GM12873 (cell line): ENCODE results near the gene THAP2.

ENCODE experiments used
- TF ChIP-seq, protein P1 (sequence below): IDR thresholded peaks from 2 replicates; pipeline ENCODE4 v1.5.1; 2012; ENCODE audit warnings: low read depth, mild to moderate bottlenecking, moderate library complexity, low read length, control low read depth; ENCODE audit not compliant: insufficient read depth; ENCODE audit errors: missing control alignments

The THAP2 gene

DNA sequence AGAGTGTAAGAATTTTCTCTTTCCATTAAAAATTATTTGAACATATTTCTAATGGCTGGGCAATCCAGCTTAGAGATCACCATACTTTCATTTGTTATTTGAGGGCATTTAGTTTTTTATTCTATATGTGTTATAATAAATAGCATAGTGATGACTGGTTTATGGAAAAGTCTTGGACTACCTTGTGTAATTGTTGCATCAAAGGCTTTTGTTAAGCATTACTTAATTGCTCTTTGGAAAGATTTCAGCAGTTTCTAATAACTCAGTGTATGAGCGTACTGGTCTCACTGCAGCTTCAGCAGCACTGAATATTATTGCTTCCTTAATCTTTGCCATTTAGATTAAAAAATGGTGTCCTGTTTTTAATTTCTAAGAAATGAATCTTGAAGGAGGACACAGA lies 44.6 kb downstream of the THAP2 start:
- TF ChIP-seq, protein P1, sequence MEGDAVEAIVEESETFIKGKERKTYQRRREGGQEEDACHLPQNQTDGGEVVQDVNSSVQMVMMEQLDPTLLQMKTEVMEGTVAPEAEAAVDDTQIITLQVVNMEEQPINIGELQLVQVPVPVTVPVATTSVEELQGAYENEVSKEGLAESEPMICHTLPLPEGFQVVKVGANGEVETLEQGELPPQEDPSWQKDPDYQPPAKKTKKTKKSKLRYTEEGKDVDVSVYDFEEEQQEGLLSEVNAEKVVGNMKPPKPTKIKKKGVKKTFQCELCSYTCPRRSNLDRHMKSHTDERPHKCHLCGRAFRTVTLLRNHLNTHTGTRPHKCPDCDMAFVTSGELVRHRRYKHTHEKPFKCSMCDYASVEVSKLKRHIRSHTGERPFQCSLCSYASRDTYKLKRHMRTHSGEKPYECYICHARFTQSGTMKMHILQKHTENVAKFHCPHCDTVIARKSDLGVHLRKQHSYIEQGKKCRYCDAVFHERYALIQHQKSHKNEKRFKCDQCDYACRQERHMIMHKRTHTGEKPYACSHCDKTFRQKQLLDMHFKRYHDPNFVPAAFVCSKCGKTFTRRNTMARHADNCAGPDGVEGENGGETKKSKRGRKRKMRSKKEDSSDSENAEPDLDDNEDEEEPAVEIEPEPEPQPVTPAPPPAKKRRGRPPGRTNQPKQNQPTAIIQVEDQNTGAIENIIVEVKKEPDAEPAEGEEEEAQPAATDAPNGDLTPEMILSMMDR: no peak

DNA sequence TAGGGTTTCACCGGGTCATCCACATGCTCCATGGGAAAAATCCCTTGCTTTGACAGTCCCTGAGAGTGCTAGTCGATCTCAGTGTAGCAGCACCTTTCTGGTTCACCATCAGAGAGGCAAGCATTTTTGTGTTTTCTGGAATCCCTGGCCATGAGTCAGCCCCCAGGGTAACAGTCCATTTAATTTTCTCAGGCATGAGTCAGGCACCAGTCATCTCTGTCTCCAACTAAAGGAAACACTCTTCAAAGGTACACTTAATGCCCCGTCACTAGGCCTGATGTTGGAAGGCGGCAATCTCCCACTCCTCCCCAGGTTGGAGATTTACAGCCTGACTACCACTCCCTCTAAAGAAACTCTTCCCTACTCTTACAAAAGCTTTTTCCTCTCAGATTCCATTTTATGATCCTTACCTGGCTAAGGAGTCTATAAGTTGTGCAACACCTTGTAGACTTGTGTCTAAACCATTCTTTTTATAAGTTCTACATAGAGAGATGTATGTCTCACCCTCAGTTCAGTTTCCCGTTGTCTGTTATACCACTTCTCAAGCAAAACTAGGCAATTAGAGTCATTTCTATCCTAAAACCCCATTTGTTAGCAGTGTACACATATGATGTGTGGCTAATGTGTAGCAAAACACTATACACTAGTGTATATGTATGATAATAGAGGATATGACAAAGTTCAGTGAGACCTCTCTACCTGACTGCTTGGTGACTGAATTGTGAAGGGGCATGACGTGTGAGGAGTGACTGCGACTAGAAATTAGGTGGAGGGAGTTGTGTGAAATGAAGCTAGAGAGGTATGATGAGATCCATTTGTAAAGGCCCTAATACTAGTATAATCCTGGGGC lies 46.4 kb downstream of the THAP2 start:
- TF ChIP-seq, protein P1: no peak

DNA sequence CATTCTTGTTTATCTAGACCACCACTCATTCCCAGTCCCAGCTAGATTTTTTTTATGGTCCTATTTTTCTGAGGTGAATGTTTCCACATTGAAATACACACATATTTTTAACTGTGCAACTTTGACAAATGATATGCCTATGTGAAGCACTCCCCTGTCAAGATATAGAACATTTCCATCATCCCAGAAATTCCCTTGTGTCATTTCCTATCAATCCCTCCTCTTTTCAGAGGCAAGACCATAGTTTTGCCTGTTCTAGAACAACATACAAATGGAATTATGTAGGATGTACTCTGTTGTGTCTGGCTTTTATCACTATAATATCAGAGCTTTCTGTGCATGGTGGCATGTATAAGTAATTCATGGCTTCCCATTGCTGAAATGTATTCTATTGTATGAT lies 54.5 kb downstream of the THAP2 start:
- TF ChIP-seq, protein P1: no peak

DNA sequence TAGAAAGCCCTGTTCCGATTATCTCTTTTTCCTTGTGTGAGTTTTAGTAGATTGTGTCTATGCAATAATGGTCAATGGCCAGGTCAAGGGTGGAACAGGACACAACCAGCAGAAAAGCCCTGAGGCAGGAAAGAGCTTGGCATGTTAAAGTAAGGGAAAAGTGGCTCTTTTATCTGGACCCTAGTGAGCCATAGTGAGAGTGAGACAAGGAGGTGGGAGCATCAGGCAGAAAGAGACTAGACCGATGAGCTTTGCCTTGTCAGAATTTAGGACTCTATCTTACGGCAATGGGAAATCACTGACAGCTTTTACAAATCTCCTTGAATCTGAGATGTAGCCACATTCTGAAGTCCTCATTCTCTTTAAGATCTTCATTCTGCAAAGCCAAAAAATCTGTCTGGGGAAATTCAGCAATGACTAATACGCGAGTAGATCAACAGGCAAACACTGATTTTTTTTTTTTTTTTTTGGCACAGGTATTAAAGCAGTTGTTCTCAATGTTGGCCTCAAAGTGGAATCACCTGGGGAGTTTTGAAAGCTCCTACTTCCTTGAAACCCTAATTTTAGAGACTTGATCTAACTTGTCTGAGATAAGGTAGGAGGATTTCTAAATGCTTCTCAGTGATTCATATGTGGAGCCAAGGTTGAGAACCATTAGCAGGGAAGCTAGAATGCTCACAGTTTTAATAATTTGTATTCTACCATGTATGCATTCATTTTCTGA lies 55.7 kb downstream of the THAP2 start:
- TF ChIP-seq, protein P1: no peak

DNA sequence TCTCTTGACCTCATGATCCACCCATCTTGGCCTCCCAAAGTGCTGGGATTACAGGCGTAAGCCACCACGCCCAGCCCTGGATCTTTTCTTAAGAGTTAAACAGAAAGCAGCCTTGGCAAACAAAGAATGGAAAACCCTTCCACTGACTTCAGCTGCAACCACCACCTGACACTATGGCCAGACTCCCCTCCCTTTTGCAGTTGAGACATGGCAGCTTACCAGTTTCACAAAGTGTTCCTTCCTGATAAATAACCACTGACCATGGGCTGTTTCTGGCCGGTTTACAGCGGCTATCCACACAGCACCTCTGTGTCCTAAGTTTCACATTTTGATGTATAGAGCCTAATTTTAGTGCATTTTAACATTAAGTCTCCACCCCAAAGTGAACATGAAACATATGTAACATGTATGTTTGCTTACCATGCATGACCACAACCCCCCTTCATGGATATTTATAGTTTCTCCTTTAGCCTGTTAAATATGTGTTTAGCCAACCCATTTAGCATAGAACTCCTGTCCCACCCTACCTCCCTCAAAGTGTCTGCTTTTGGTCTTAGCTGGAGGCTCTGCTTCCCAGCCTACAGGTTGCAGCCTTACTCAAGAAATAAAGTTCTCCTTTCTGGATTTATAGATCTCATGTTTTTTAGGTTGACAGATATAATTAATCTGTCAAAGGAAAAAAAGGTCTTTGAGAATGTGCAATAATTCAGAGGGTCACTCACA lies 57.8 kb downstream of the THAP2 start:
- TF ChIP-seq, protein P1: no peak

DNA sequence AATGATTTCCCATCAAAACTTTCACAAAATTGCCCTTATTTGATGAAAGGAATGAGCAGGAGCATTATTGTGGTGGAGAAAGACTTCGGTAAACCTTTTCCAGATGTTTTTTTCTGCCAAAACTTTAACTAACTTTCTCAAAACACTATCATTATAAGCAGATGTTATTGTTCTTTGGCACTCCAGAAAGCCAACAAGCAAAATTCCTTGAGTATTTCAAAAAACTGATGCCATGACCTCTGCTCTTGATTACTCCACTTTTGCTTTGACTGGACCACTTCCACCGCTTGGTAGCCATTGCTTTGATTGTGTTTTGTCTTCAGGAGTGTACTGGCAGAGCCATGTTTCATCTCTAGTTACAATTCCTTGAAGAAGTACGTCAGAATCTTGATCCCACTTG lies 60.9 kb downstream of the THAP2 start:
- TF ChIP-seq, protein P1: no peak

DNA sequence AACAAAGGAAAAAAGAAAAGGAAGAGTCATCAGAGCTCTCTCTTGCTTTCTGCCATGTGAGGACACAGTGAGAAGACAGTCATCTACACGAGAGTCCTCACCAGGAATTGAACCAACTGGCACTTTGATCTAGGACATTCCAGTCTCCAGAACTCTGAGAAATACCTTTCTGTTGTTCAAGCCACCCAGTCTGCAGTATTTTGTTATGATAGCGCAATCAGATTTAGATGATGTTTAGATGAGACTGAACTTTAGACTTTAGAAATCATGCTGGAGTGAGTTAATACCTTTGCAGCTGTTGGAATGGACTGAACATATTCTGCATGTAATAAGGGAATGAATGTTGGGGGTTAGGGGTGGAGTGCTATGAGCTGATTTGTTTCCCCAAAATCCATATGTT lies 62.4 kb downstream of the THAP2 start:
- TF ChIP-seq, protein P1: no peak
